ENCODE results near the gene VWA5B1.

Gene VWA5B1

GRCh38 chr1:20339811-20340457, 49.3 kb downstream of the VWA5B1 start:
- TF ChIP-seq CTCF (IDR thresholded peaks at IDR 0.05; ENCODE audit: low read length, missing control alignments) = no peak
- DNase-seq (ENCODE audit: low read depth) = no peak

GRCh38 chr1:20342294-20343148, 51.8 kb downstream of the VWA5B1 start:
- no peak for DNase-seq (ENCODE audit: low read depth)
- no peak for TF ChIP-seq CTCF (IDR thresholded peaks at IDR 0.05; ENCODE audit: low read length, missing control alignments)
- no peak overlapping the region for H3K4me3 ChIP-seq (replicated peaks; ENCODE audit: low read depth, low read length)

More at GRCh38 chr1:20339811-20340457, 49.3 kb downstream of the VWA5B1 start:
- no peak overlapping the region for H3K4me3 ChIP-seq (replicated peaks; ENCODE audit: low read depth, low read length)

GRCh38 chr1:20343149-20343937, 52.7 kb downstream of the VWA5B1 start:
- DNase-seq (ENCODE audit: low read depth) = no peak
- H3K4me3 ChIP-seq (replicated peaks; ENCODE audit: low read depth, low read length) = no peak overlapping the region
- no peak for TF ChIP-seq CTCF (IDR thresholded peaks at IDR 0.05; ENCODE audit: low read length, missing control alignments)

GRCh38 chr1:20343938-20344302, 53.2 kb downstream of the VWA5B1 start:
- no peak for TF ChIP-seq CTCF (IDR thresholded peaks at IDR 0.05; ENCODE audit: low read length, missing control alignments)
- no peak for DNase-seq (ENCODE audit: low read depth)
- H3K4me3 ChIP-seq (replicated peaks; ENCODE audit: low read depth, low read length) = no peak overlapping the region

GRCh38 chr1:20344738-20345137, 54.1 kb downstream of the VWA5B1 start:
- H3K4me3 ChIP-seq (replicated peaks; ENCODE audit: low read depth, low read length) = no peak overlapping the region
- DNase-seq (ENCODE audit: low read depth) = no peak
- TF ChIP-seq CTCF (IDR thresholded peaks at IDR 0.05; ENCODE audit: low read length, missing control alignments) = no peak

GRCh38 chr1:20345419-20345818, 54.7 kb downstream of the VWA5B1 start:
- no peak for DNase-seq (ENCODE audit: low read depth)
- no peak for TF ChIP-seq CTCF (IDR thresholded peaks at IDR 0.05; ENCODE audit: low read length, missing control alignments)
- H3K4me3 ChIP-seq (replicated peaks; ENCODE audit: low read depth, low read length) = no peak overlapping the region
